NT2/D1 (cell line): ENCODE results near the gene CRACR2A.

Experiments used
- DNase-seq: peaks from one replicate; pipeline ENCODE4 v3.0.0-alpha.2; 2011; ENCODE audit warnings: low read depth, low spot score
- H3K27me3 ChIP-seq: 2 replicates; pipeline ENCODE4 v1.6.0; 2011; ENCODE audit warnings: mild to moderate bottlenecking; ENCODE audit not compliant: insufficient read length, insufficient read depth
- H3K36me3 ChIP-seq: 2 replicates; pipeline ENCODE4 v1.6.1; 2011; ENCODE audit warnings: mild to moderate bottlenecking, low read length, mixed read lengths; ENCODE audit not compliant: insufficient read depth, insufficient read length
- H3K4me1 ChIP-seq: 2 replicates; pipeline ENCODE4 v1.5.1; 2011; ENCODE audit not compliant: insufficient read depth, insufficient read length
- H3K4me3 ChIP-seq: 2 replicates; pipeline ENCODE4 v1.5.1; 2011; ENCODE audit warnings: low read depth; ENCODE audit not compliant: insufficient read length
- H3K9ac ChIP-seq: 2 replicates; pipeline ENCODE4 v1.6.0; 2011; ENCODE audit warnings: low read depth; ENCODE audit not compliant: insufficient read length
- H3K9me3 ChIP-seq: 2 replicates; pipeline ENCODE4 v1.5.1; 2011; ENCODE audit warnings: mild to moderate bottlenecking, low read length; ENCODE audit not compliant: insufficient read depth
- SUZ12 ChIP-seq: IDR thresholded peaks from 2 replicates; pipeline ENCODE4 v1.6.1; 2011; ENCODE audit not compliant: insufficient read length, insufficient read depth; ENCODE audit errors: extremely low read depth
- YY1 ChIP-seq: IDR thresholded peaks from 2 replicates; pipeline ENCODE4 v1.6.1; 2011; ENCODE audit not compliant: insufficient read length, insufficient read depth
- ZNF274 ChIP-seq: IDR thresholded peaks from 2 replicates; pipeline ENCODE4 v1.6.1; 2011; ENCODE audit warnings: mild to moderate bottlenecking, low read depth, low read length

The CRACR2A gene

GRCh38 chr12:3622822-3623690, 129.9 kb downstream of the CRACR2A start:
- TF ChIP-seq SUZ12, result no peak
- no peak for TF ChIP-seq ZNF274
- H3K9me3 ChIP-seq, result no peaks in the 10 kb centered on the region
- H3K27me3 ChIP-seq, result no peaks in the 10 kb centered on the region
- no peaks in the 10 kb centered on the region for H3K36me3 ChIP-seq
- H3K4me1 ChIP-seq, result peaks cover 5% of the 10 kb centered on the region
- H3K4me3 ChIP-seq, result no peak overlapping the region
- H3K9ac ChIP-seq, result no peak overlapping the region
- DNase-seq, result no peak

DNA sequence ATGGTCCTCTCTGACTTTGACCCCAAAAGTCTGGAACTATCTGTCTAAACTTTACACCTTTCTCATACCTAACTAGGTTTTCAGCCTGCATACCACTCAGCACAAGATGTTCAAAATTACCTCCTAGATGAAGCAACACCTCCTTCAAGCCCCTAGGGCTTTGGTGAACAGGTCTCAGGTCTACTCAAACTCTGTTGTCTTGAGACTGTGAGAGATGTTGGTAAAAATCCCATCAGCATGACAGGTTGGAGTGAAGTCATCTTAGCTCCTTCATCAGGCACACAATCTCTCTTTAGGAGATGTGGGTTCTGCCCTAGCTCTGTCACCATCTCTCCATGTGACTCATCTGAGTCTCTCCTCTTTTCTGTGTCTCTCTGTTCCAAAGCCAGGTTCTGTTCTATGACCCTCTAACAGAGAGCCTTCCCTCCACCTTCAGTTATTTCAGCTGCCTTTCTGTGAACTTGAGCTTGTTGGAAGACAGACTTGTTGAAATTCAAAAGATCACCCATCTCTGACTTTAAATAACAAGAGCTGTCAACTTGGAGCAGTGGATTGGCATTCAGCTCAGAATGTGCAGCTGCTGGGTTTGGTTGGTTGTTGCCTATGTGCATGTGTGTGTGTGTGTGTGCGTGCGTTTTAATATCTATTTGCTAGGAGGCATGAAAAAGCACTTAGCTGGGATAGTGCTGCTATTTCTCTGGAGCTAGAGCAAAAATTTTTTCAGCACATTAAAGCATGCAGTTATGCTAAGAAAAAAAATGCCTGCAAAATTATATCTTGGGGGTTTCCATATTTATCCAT, 130.7 kb downstream of the CRACR2A start:
- Histone ChIP-seq H3K9me3 (no peaks in the 10 kb centered on the region), H3K36me3 (no peaks in the 10 kb centered on the region), H3K4me1 (peaks cover 5% of the 10 kb centered on the region), H3K27me3 (no peaks in the 10 kb centered on the region), H3K4me3 (no peak overlapping the region), H3K9ac (no peak overlapping the region)
- no peak for DNase-seq
- no peak for TF ChIP-seq YY1

DNA sequence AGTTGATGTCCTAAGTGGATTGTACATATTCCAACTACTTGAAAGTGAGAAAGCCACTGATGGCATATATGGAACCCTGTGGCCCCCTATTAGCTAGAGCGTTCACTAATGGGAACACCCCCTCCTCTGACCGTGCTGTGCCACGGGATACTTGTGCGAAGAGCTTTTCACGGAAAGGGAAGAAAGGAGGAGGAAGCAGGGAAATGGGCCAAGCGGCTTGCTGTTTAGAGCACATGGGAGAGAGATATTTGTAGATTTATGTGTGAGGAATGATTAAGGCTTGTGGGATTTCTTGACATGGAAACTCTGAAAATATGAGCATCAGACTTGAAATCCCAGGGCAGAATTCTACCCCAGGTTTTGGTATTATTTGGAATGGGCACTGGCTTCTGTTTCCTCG, 132.1 kb downstream of the CRACR2A start:
- no peak overlapping the region for H3K4me3 ChIP-seq
- H3K9ac ChIP-seq, result no peak overlapping the region

GRCh38 chr12:3617565-3617964, 135.3 kb downstream of the CRACR2A start:
- Histone ChIP-seq H3K9ac (no peak overlapping the region), H3K27me3 (no peaks in the 10 kb centered on the region), H3K4me3 (no peak overlapping the region), H3K36me3 (no peaks in the 10 kb centered on the region), H3K9me3 (no peaks in the 10 kb centered on the region), H3K4me1 (peaks cover 7% of the 10 kb centered on the region)
- no peak for DNase-seq
- TF ChIP-seq YY1, result no peak
- TF ChIP-seq ZNF274, result no peak
- TF ChIP-seq SUZ12, result no peak

More for the DNA sequence above, 132.1 kb downstream of the CRACR2A start:
- Histone ChIP-seq H3K27me3 (no peaks in the 10 kb centered on the region), H3K36me3 (no peaks in the 10 kb centered on the region), H3K4me1 (peaks cover 5% of the 10 kb centered on the region), H3K9me3 (no peaks in the 10 kb centered on the region)
- TF ChIP-seq ZNF274 (no peak), SUZ12 (no peak), YY1 (no peak)
- DNase-seq, result no peak

DNA sequence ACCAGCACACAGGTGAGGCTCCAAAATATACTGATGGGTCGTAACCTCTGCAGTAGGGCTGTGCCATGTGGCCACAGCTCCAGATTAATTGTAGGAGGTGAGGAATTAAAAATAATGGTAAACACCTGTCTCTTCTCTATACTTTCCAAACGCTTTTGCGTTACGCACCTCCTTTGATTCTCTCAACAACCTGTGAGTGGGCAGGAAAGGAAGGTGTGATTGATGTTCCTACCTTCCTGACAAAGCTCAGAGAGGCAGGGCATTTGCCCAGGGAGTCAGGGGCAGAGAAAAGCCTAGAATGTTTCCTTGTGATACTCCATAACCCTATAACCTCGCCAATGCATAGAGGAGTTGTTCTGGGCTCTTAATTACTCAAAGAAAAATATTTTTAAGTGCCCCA, 137.0 kb downstream of the CRACR2A start:
- Histone ChIP-seq H3K9me3 (no peaks in the 10 kb centered on the region), H3K36me3 (no peaks in the 10 kb centered on the region), H3K4me1 (peaks cover 2% of the 10 kb centered on the region), H3K4me3 (no peak overlapping the region), H3K27me3 (no peaks in the 10 kb centered on the region), H3K9ac (no peak overlapping the region)
- no peak for DNase-seq
- TF ChIP-seq SUZ12 (no peak), YY1 (no peak), ZNF274 (no peak)

DNA sequence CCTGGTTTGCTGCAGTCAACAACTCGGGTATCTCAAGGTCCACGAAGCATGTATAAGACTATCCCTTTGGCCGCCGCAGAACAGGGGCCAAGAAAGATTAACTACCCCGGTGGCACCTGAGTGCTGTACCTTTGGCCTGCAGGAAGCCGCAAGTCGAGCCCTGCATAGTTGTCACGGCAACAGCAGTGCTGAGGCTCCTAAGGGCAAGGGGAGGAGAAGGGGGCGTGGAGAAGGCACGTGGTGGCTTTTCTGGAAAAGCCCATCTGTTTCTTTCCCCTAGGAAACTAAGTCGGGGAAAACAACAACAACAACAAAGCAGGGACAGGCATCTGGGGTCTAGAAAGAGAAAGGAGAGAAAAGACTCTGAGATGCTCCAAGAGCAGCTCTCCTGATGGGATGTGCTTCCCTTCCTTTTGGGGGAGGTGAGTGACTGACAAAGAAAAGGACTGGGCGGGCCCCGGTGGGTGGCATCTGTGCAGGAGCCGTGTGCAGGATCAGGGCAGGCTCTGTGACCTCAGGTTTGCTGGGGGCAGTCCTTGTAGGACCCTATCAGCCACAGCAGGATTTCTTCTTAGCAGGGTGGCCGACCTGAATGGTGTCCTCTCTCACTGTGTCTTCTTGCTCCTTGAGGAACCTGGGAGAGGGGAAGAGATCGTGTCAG, 138.0 kb downstream of the CRACR2A start:
- Histone ChIP-seq H3K4me1 (peaks cover 2% of the 10 kb centered on the region), H3K36me3 (no peaks in the 10 kb centered on the region), H3K27me3 (no peaks in the 10 kb centered on the region), H3K9ac (no peak overlapping the region), H3K4me3 (no peak overlapping the region), H3K9me3 (no peaks in the 10 kb centered on the region)
- TF ChIP-seq SUZ12 (no peak), ZNF274 (no peak), YY1 (no peak)
- DNase-seq, result peak; percentile 62

GRCh38 chr12:3613641-3614395, 139.1 kb downstream of the CRACR2A start:
- H3K4me1 ChIP-seq, result peaks cover 2% of the 10 kb centered on the region
- no peak for DNase-seq
- no peaks in the 10 kb centered on the region for H3K36me3 ChIP-seq
- H3K27me3 ChIP-seq, result no peaks in the 10 kb centered on the region
- H3K9ac ChIP-seq, result no peak overlapping the region
- H3K4me3 ChIP-seq, result no peak overlapping the region
- TF ChIP-seq ZNF274 (no peak), SUZ12 (no peak), YY1 (no peak)
- no peaks in the 10 kb centered on the region for H3K9me3 ChIP-seq
